Measurements from ENCODE around the gene SFTPA1. TPM values are rescaled to one million over a fixed set of nuclear protein-coding genes. Genes with fewer than 3 reads are reported as not detected.
"Not testable (repeated sequence)": the region's sequence is repeated elsewhere in the genome, so short reads cannot be mapped to it uniquely, and the experiment has no call there.

Gene SFTPA1
- total RNA-seq, 1 donor from 2014 or later: 0.91 TPM

DNA sequence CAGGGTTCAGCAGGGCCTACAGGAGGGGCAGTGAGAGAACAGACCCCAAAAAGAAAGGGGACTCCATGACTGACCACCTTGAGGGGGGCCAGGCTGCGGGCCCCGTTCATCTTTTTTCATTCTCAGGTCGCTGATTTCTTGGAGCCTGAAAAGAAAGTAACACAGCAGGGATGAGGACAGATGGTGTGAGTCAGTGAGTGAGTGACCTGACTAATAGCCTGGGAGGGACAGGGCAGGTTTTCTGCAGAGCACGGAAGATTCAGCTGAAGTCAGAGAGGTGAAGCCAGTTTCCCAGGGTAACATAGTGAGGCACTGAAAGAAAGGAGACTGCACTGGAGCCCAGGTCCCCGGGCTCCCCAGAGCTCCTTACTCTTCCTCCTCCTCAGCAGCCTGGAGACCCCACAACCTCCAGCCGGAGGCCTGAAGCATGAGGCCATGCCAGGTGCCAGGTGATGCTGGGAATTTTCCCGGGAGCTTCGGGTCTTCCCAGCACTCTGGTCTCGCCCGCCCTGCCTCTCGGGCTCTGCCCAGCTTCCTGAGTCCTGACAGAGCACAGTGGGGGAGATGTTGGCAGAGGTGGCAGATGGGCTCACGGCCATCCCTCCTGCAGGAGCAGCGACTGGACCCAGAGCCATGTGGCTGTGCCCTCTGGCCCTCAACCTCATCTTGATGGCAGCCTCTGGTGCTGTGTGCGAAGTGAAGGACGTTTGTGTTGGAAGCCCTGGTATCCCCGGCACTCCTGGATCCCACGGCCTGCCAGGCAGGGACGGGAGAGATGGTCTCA, 646 bp downstream of the SFTPA1 start:
- not testable (repeated sequence) for DNase-seq (ENCODE audit: low spot score)

DNA sequence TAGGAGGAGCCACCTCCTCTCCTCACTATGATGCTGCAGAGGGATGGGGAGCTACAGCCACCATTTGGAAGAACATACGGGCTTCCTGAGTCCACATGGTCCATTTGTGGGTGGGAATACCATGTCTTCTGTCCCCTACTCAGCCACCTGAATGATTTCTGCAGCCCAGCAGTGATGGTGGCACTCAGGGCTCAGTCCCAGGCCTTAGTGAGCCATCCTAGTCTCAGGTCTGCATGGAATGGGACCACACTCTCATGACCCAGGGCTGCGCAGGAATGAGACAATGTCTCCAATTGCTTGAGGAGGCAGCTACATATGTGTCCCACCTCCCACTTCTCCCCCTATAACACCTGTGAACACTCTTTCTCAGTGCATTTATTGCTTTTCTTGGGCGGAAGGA, 4.8 kb downstream of the SFTPA1 start:
- DNase-seq (ENCODE audit: low spot score): no peak

DNA sequence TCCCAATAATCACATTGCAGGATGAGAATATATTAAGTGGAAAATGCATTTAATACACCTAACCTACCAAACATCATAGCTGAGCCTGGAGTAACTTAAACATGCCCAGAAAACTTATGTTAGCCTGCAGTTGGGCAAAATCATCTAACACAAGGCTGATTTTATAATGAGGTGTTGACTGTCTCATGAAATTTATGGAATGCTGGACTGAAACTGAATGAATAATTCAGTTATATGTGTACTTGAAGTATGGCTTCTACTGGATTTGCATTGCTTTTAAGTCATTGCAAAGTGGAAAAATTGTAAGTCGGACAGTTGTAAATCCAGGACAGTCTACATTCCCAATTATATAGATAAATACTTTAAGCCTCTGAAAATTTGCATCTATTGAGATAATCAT, 5.4 kb downstream of the SFTPA1 start:
- DNase-seq (ENCODE audit: low spot score): no peak

DNA sequence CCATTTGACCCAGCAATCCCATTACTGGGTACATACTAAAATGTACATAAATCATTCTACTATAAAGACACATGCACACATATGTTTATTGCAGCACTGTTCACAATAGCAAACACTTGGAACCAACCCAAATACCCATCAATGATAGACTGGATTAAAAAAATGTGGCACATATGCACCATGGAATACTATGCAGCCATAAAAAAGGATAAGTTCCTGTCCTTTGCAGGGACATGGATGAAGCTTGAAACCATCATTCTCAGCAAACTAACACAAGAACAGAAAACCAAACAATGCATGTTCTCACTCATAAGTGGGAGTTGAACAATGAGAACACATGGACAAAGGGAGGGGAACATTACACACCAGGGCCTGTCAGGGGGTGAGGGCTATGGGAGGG, 12.9 kb downstream of the SFTPA1 start:
- not testable (repeated sequence) for DNase-seq (ENCODE audit: low spot score)

DNA sequence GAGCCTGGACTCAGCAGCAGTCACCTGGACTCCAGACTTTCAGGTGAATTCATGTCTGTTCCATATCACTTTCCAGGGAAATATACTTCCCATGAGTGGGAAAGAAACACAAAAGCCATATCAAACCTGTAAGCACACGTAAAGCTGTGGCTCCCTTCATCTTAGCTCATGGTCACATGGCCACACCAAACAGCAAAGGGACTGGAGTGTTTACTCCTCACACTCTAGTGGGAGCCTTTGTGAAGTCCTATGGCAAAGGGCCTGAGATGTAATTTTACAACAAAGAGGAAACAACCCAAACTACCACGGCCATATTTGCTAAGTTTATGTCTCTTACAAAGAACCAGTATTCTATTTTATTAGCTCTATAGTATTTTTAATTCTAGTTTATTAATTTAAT, 16.3 kb downstream of the SFTPA1 start:
- no peak for DNase-seq (ENCODE audit: low spot score)

DNA sequence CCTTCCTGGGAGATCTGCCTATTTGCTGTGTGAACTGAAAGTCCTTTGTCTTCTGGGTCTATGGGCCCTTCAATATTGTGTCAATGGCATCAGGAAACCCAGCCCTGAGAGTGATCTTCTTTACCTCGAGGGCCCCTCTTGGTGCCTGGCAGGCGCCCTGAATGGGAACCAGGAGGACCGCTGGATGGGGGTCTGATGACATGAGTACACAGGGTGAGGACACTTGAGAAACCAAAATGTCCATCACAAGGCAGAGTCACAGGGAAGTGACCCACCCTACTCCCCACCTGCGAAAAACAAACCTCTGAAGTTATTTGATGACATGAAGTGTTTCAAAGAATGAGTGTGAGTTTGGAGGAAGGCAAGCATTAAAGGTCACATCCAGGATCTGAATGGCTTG, 17.3 kb downstream of the SFTPA1 start:
- no peak for DNase-seq (ENCODE audit: low spot score)

GRCh38 chr10:79628988-79629954, 18.5 kb downstream of the SFTPA1 start:
- no peak for DNase-seq (ENCODE audit: low spot score)

GRCh38 chr10:79629955-79630327, 19.2 kb downstream of the SFTPA1 start:
- no peak for DNase-seq (ENCODE audit: low spot score)

GRCh38 chr10:79636654-79637199, 26.0 kb downstream of the SFTPA1 start:
- not testable (repeated sequence) for DNase-seq (ENCODE audit: low spot score)

- DNase-seq (ENCODE audit: low spot score): no peak
These were observed 27.6 kb downstream of the SFTPA1 start for GRCh38 chr10:79638318-79638717.

GRCh38 chr10:79652695-79653094, 42.0 kb downstream of the SFTPA1 start:
- not testable (repeated sequence) for DNase-seq (ENCODE audit: low spot score)

DNA sequence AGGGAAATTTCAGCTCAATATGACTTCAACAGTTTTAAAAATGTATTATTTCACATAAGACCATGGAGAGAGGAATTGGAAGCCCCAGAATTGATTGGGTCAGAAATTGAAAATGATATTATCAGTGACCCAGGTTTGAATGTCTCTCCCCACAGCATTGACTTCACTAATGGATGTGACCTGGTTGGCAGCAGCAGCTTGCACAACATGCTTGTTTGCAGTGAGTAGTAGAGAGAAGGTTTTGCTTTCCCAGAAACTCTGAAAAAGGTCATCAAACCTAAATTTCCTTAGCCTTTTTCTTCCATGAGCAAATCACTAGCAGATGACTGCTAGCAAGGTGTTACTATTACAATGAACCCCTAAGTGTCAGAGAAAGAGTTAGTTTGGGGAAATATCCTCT, 52.5 kb downstream of the SFTPA1 start:
- DNase-seq (ENCODE audit: low spot score): not testable (repeated sequence)

GRCh38 chr10:79664686-79665085, 53.9 kb downstream of the SFTPA1 start:
- not testable (repeated sequence) for DNase-seq (ENCODE audit: low spot score)

Other genes starting within 250 kb of the SFTPA1 start
- 33.9 TPM for gene ZCCHC24, start 165.3 kb upstream of the SFTPA1 start, total RNA-seq
- 0.94 TPM for gene EIF5AL1, start 98.4 kb upstream of the SFTPA1 start, total RNA-seq
- 0.94 TPM for gene SFTPA2, start 50.5 kb upstream of the SFTPA1 start, total RNA-seq
- gene NUTM2B, start 92.3 kb downstream of the SFTPA1 start, total RNA-seq: 0.26 TPM
- gene NUTM2E, start 215.8 kb downstream of the SFTPA1 start, total RNA-seq: 0.16 TPM